ENCODE data around the gene TMX3.

GRCh38 chr18:68763083-68763482 lies 48.2 kb upstream of the TMX3 start:
- TF ChIP-seq CTCF (IDR thresholded peaks at IDR 0.05) (no peak), EP300 (IDR thresholded peaks at IDR 0.05) (no peak)

Data from ovary (tissue), 3 donors.